IPS DF 4.7 (cell line): ENCODE results near the gene PPP2R5C.

Experiments
- DNase-seq: peaks from one replicate; pipeline ENCODE4 v3.0.0-alpha.2; 2013; ENCODE audit warnings: low spot score; ENCODE audit errors: extremely low read depth

PPP2R5C gene

DNA sequence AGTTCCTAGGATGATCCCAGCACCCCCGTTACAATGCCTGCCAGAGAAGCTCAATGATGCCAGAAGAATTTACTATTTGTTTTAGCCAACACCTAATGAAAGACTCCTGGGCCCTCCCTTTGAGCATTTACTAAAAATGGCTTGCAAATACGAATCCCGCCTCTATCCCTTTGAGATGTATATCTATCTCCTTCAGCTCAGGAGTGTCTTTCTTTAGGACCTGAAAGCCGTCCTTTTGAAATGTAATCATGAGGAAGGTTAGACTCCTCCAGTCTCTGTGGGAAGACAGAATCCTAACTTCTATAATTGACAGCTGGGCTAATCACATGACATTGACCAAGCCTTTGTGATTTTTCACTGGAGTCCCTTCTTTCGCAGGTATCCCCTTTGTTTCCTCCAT, 183.7 kb downstream of the PPP2R5C start:
- DNase-seq: no peak

DNA sequence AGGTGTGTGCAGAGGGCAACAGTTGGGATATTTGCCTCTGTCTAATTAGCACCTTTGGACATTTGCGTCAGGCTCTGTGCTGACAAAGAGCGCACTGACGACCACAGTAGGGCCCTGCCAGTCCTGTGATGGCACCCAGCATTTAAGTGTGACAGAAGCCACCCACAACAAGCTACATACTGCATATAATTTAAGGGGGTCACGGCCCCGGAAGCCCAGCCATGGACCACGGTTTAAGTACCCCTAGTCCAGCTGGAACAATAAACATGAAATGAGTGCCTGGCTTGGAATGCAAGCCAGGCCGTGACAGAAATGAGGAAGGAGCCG, 186.0 kb downstream of the PPP2R5C start:
- no peak for DNase-seq

DNA sequence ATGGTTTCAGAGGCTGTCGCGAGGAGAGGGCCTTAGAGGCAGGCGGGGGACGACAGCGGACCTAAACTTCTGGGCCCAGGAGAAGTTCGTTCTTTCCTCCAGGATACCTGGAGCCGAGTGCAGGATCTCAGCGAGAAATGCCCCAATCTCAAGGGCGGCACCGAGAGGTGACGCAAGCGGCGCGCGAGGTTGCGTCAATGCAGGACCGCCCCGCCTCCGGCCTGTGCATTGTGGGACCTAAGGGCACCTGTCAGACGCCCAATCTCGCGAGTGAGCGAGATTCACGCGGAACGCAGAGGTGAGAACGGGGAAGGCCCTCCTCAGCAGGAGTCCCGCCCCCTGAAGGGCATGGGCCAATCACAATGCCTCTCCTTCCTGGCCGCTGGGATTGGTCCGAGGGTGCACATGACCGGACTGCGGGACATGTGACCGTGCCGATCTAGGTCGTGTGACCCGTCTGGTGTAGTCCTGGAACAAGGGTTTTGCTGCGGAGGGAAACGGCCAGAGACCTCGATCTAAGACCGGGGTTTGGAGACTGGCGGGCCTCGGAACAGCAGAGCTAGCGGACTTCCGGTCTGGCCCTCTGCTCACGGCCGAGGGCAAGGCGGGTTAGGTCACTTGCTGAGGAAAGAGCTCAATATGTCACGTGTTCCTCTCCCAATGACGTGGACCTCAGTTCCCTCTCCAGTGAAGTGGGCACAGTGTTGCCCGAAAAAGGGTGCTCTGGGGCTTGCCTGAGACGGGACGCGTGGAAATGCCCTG, 186.6 kb downstream of the PPP2R5C start:
- DNase-seq: peak; percentile 99

DNA sequence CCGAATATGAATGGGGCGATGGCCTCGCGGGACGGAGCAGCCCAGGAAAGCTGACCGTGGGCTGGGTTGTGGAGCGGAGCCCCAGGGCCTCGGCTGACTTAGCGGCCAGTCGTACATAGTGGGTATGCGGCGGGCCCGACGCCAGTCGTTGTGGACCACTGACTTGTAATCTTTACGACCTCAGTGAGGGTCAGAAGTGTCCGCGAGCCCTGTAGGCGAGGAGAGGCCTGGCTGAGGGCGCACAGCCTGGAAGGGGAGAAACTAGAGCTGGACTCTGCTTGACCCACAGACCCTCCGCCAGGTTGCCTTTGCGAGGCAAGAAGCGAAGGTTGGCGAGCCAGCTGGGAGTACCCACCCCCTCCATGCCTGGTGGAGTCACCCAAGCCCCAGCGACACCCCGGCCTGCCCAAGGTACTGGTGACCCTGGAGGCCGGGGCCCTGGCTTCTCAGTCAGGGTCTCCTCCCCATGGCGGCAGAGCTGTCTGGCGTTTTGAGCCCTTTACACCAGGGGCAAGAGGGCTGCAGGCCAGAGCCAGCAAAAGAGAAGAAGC, 187.2 kb downstream of the PPP2R5C start:
- no peak for DNase-seq

DNA sequence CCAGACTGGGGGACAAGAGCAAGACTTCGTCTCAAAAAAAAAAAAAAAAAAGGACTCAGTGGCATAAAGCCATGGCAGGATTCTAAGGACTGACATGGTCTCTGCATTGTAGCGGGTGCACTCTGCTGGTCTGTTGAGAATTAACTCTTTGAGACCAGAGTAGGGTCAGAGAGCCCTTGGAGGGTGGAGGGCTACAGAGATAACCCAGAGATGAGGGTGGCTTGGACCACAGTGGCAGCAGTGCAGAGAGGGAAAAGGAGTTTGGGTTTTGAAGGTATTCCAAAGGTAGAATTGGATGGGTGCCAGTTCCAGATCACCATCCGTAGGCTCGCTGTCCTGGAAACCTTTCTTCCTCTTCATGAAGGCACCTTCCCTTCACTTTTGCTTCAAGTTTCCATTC, 188.6 kb downstream of the PPP2R5C start:
- DNase-seq: no peak

DNA sequence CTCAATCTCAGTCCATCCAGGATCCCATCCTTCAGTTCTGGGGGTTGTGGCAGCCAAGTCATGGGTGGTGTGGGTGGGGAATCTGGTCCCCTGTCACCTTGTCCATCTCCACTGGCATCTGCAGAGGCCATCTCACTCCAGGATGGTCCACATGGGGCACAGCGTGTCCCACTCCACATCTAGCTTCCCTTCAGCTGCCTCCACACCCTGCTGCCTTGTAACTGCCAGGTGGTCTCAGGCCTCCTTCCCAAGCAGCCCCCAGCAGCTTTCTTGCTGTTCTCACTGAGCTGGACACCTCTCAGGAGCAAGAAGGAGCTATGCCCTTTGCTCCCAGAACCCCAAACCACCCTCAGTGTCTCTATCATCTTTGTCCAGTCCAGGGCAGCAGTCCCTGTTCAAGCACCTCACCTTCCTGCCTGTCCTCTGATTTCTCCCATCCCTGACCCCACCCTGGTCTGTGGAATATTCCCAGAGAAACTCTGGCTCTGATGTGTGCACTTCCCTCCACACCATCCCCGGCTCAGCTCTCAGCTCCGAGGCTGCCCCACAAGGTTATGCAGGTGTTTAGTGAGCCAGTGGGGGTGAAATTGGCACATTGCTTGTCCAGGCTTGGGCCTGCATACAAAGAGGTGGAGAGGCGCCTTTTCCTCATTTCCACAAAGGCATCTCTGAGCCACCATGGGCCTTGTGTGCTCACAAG, 189.2 kb downstream of the PPP2R5C start:
- DNase-seq: no peak

DNA sequence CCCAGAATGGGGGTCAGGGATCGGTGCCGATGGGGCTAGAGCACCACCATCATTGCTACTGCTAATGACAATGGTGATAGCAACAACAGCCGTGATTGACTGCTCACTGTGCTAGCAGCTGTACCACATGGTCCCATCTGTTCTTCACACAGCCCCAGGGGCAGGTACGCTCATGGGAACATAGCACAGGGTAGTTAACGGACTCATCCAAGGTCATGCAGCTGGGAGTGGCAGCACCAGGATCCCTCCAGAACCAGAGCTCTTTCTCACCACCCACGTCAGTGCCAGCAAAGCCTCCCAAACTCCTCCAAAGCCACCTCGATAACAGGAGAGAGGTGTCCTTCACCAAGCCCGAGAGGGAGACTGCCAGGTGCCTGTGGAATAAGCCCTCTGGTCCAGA, 191.6 kb downstream of the PPP2R5C start:
- no peak for DNase-seq

DNA sequence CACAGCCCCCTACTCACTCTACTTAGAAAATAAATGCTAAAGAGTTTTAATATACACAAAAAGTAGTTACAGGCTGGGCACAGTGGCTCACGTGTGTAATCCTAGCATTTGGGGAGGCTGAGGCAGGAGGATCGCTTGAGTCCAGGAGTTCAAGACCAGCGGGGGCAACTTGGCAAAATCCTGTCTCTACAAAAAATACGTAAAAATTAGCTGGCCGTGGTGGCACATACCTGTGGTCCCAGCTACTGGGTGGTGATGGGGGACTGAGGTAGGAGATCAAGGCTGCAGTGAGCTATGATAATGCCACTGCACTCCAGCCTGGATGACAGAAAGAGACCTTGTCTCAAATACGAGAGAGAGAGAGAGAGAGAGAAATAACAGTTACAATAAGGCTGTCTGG, 193.0 kb downstream of the PPP2R5C start:
- no peak for DNase-seq

DNA sequence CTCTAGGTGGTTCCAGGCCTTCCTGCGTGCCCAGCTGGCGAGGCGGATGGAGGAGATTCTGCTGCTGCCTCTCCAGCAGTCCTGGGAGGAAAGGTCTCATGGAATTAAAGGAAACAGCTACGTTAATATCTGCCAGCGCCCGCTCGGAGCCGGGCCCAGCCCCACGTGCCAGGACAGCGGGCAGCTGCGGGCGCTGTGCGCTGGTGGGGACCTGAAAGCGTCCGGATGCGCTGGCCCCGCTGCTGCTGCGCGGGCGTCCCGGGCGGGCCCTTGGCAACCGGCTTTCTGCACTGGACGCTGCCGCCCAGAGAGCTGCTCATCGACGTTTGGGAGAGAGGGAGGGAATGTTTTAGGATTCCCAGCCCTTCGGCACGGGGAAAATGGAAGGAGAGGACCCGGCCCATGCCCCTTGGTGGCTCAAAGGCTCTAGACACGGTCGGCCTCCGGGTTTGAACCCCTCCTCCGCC, 194.2 kb downstream of the PPP2R5C start:
- DNase-seq: no peak

DNA sequence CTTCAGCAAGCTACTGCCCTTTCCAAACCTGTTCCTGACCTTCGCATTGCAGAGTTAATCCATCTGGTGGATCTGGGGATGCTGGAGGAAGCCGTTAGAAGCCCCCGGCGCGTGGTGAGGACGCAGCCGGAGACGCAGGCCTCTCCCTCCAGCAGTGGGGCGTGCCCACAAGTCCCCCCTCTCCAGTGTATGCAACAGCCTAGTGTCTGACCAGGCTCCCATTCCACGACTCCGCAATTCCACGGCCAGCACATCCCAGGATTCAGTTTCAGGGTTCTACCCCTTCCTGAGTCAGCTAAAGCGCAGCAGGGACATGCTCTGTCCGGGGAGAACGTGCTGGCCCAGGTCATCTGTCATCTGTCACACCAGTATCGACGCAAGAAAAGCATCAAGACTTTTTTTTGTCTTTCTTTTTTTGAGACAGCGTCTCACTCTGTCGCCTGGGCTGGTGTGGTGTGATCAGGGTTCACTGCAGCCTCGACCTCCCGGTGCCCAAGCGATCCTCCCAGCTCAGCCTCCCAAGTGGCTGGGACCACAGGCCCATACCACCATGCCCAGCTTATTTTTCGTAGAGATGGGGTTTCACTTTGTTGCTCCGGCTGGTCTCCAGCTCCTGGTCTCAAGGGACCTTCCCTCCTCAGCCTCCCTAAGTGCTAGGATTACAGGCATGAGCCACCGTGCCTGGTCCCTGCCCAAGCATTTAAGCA, 194.8 kb downstream of the PPP2R5C start:
- DNase-seq: no peak

DNA sequence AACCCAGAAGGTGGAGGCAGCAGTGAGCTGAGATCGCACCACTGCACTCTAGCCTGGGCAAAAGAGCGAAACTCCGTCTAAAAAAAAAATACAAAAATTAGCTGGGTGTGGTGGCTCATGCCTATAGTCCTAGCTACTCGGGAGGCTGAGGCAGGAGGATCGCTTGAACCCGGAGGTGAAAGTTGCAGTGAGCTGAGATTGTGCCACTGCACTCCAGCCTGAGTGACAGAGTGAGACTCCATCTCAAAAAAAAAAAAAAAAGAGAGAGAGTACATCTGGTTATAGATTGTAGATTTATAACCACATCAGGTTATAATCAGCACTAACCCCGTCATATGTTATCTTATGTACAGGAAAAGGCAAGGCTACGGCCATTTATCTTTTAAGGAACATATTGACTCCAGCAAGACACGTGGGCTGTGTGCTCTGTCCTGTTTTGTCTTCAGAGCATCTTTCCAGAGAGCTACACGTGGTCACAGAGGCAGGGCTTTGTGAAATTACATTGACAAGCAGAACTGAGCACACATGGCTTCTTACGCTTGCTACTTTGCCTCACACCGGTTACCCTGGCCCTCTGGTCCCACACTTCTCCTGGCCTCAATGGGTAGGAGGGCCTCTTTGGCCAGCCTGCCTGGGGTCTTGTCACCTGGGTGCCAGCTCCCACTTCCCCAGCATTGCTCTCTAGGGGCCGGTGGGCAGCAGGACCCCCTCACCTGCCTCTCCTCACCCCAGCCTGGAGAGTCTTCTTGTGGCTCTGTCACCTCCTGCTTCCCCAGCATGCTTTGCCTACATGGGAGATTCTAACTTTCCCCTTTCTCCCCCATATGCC, 196.1 kb downstream of the PPP2R5C start:
- no peak for DNase-seq

DNA sequence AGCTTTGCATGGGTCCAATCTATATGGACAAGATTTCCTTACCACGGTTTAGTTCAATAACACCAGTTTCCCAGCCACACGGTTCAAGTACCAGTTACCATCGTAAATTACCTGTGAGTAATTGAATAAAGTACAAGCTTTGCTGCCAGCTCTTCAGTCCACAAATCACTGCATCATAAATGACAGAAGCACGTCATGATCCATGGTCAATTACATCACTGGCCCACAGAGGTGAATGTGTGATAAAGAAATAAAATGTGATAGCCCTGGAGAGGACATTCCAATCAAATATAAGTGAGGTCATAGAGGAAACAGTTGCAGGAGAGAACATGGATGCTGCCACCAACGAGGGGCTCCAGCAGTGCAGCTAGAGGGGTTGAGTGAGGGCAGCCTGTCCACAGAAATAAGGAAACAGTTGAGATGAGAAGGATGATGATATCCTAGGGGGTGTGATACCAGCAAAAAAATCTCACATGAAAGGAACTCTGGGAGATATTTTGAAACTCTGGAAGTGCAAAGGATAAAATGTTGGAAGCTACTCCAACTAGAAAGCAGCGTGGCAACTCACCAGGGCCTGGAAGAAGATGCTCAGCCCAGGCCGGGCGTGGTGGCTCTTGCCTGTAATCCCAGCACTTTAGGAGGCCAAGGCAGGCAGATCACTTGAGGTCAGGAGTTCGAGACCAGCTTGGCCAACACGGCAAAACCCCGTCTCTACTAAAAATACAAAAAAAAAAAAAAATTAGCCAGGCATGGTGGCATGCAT, 197.1 kb downstream of the PPP2R5C start:
- no peak for DNase-seq

DNA sequence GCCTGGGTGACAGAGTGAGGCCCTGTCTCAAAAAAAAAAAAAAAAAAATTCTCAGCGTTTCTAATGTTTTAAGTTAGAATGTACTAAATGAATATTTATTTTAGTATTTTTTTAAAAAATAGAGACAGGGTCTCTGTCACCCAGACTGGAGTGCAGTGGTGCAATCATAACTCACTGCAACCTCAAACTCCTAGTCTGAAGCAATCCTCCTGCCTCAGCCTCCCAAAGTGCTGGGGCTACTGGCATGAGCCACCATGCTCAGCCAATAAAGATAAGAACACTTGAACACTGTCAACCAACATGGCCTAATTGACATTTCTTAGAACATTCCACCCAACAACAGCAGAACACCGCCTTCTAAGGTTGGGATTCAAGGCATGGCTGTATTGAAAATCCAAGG, 197.8 kb downstream of the PPP2R5C start:
- DNase-seq: no peak

DNA sequence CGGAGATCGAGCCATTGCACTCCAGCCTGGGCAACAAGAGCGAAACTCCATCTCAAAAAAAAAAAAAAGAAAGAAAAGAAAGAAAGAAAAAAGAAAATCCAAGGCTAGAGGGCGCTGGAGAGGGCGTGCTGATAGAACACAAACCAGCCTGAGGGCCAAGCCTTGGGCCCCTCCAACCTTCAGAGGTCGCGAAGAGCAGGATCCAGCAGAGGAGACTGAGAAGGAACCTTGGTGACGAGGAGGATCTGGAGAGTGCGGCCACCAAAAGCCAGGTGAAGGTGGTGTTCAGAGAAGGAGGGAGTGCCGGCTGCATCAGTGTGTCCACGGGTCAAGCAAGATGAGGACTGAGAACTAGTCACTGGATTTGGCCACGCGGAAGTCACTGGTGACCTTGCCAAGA, 198.7 kb downstream of the PPP2R5C start:
- DNase-seq: no peak

DNA sequence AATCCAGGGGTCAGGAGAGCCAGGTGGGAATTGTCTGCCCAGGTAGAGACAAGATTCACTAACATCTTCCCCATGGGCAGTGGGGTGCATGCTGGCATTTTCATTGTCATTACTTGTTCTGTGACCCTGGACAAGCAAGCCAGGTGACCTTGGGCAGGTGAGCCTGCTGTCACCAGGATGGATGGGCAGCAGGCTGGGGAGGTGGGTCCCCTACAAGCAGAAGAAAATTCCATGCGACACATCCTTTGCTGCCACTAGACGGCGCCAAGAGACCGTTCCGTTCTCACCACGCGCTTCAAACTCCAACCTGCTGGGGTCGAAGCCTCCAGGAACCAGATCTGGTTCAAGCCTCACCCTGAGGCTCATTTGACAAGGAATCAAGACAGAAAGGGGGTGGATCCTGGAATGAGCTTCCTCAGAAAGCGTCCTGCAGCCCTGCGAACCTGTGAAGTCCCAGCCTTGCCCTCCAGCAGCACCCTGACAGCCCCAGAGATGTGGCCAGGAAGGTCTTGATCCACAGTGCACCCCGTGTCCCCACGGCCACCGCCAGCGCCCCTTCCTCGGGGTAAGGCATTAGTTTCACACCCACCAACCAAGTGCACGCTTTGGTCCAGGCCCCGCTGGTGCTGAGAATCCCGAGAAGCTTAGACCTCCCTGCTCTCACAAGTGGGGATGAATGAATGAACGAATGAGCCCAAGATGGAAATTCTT, 199.7 kb downstream of the PPP2R5C start:
- DNase-seq: peak; percentile 81

DNA sequence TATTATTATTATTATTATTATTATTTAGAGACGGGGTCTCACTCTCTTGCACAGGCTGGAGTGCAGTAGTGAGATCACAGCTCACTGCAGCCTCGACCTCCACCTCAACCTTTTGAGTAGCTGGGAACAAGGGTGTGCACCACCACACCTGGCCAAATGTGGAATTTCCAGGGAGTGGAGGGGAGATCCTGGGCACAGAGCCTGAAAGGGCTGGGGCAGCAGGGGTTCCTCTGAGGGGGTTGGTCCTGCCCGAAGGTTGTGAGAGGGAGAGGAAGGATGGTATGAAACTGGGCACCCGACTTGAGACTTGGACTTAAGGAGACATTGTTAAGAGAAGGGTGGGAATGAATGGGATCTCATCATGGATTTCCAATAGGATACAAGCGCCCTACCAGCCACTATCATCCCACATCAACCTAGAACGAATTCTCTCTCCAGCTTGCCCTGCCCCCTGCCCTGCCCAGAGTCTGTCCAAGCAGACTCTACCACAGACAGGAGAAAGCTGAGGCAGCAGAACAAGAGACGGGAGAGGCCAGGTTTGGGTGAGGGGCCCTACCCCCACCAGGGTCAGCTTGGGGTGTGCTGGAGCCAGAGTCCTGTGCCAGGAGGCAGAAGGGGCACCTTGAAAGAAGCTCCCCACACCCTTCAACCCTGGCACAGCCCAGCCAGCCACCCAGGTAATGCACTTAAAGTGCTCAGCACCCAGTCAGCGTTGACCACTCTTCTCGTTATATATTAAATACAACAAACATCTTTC, 200.4 kb downstream of the PPP2R5C start:
- DNase-seq: no peak

DNA sequence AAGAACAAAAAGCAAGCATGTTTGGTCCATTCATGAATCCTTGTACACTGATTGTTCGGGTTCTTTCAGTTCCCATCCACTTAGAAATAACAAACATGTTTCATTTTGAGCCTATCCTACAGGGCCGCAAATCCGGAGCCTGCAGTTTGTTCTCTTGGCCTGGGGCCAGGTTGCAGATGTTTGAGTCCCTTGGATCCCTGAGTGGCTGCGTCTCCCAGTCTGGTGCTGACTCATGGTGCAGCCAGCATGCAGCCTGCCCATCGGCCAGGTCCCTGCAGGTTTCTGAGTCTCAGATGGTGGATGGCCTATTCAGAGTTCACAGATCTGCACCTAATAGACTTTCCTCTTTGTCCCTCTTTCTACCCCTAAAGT, 201.0 kb downstream of the PPP2R5C start:
- DNase-seq: no peak

DNA sequence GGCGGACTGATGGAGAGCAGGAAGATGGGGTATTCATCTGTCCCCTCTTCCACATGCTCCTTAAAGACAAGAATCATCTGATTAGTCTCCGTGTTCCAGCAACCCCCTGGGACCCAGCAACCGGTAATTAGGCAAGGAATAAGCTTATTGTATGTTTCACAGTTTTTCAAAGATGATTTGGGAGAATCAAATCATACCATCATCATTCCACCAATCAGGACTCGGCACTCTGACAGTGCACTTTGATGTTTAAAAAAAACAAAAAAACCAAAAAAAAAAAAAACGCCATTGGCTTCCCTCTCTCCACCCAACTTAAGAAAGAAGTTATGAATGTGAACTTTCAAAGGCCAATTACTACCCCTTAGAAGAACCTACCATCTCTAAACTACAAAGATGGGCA, 201.5 kb downstream of the PPP2R5C start:
- DNase-seq: no peak

DNA sequence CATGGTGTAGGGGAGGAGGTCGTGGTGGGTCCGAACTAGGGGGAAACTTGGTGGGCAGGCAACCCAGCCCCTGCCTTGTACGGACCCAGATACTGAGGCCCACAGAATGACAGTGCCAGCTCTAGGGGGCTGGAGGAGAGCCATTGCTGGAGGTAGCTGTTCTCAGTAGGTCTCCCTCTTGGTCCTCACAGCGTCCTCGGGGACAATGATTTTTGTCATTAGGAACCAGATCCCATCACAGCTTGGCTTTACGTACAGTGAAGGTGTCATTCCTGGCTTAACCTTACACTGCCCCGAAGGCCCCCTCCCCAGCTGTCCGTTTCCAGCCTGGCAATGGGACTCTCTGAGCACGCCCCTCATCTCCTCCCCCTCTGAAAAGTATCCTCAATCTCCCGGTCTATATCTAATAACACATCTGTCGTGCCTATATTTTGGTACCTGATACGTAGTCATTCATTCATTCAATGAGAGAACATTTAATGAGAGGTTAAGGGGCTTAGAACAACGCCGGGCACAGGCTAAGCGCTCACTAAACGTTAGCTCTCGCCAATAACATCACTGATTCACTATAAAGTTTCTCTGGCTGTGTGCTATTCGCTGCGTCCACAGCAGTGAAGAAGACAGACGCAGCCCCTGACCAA, 202.3 kb downstream of the PPP2R5C start:
- DNase-seq: no peak
